K562 (cell line): ENCODE results near the gene SLC26A1. TPM values are rescaled to one million over a fixed set of nuclear protein-coding genes. Genes with fewer than 3 reads are reported as not detected.

ENCODE experiments used
- AFF1 ChIP-seq, 2 experiments: fragments of 450-650 bp; IDR thresholded peaks; 2 replicates each; pipeline ENCODE4 v1.6.1; 2018; ENCODE audit warnings: mild to moderate bottlenecking in 2 of 2, low read depth in 1 of 2; ENCODE audit not compliant: partially characterized antibody in 2 of 2
- FOSL1 ChIP-seq: fragments of 200-800 bp; sonication (Bioruptor generic); conservative IDR thresholded peaks from 2 replicates; pipeline ENCODE4 v1.6.1; 2016; ENCODE audit warnings: missing genetic modification characterization, missing compliant biosample characterization
- IRF2 ChIP-seq: sonication (generic); formaldehyde crosslinking; IDR thresholded peaks from 2 replicates; pipeline ENCODE4 v1.8.1; 2022; ENCODE audit warnings: mild to moderate bottlenecking, missing genetic modification reagents
- IRF9 ChIP-seq: fragments of 450-650 bp; IDR thresholded peaks from 2 replicates; pipeline ENCODE4 v1.6.1; 2016; ENCODE audit warnings: missing biosample characterization, missing genetic modification characterization
- TEAD4 ChIP-seq, 2 experiments: sonication (generic) in 1 of 2; formaldehyde crosslinking in 1 of 2; IDR thresholded peaks; 2 replicates each; pipeline versions ENCODE4 v1.6.1 to v1.8.0; 2012 to 2022; ENCODE audit warnings: borderline replicate concordance in 1 of 2, inconsistent platforms in 1 of 2, low read length in 1 of 2, mild to moderate bottlenecking in 1 of 2, missing genetic modification reagents in 1 of 2
- ZBTB1 ChIP-seq: sonication (generic); formaldehyde crosslinking; IDR thresholded peaks from 2 replicates; pipeline ENCODE4 v1.8.1; 2023; ENCODE audit warnings: missing genetic modification reagents, low read depth, mild to moderate bottlenecking, borderline replicate concordance
- ZNF239 ChIP-seq: fragments of 250-450 bp; sonication (Bioruptor Pico); IDR thresholded peaks from 2 replicates; pipeline ENCODE4 v1.4.0; 2020; ENCODE audit warnings: mild to moderate bottlenecking
- polyA plus RNA-seq, 8 experiments: library from polyadenylated mRNA; depleted of rRNA in 4 of 8; stranded (reverse) in 5 of 8; unstranded in 3 of 8; fragments of >200 nt; fragmentation: Nextera tagmentation in 2 of 8; fragmentation: Illumina TruSeq in 1 of 8; extraction: Ambion mirVana in 2 of 8; extraction: Trizol in 1 of 8; gene quantifications; 2 replicates each; pipeline versions ENCODE4 v1.2.1 to v1.2.3, GENCODE V29; 2011 to 2014; ENCODE audit warnings: inconsistent platforms in 1 of 8, missing spikeins in 1 of 8
- total RNA-seq, 7 experiments: library from RNA; depleted of rRNA in 6 of 7; stranded (reverse); fragments of >200 nt in 6 of 7; fragmentation: Illumina TruSeq in 2 of 7; extraction: Trizol in 2 of 7; gene quantifications; 2 replicates each; pipeline versions ENCODE4 v1.2.1 to v1.2.3, GENCODE V29; 2011 to 2021; ENCODE audit warnings: low replicate concordance in 1 of 7
- TF ChIP-seq, protein P1 (sequence below): fragments of 450-650 bp; IDR thresholded peaks from 2 replicates; pipeline ENCODE4 v1.6.1; 2017; ENCODE audit warnings: antibody characterized with exemption, mild to moderate bottlenecking
- TF ChIP-seq, protein P2 (sequence below): fragments of 250-450 bp; sonication (Bioruptor Pico); IDR thresholded peaks from 2 replicates; pipeline ENCODE4 v1.5.0; 2021
- TF ChIP-seq, protein P3 (sequence below): fragments of 200-800 bp; sonication (Bioruptor generic); IDR thresholded peaks from 2 replicates; pipeline ENCODE4 v1.6.1; 2017; ENCODE audit warnings: missing genetic modification characterization, missing compliant biosample characterization

Gene SLC26A1
- total and polyA plus RNA-seq, 9 of the 15 experiments (the other 6 are each of a cell fraction or from before 2014, with no cell fraction given) = 0.11 to 4.2 (median 0.95) TPM

DNA sequence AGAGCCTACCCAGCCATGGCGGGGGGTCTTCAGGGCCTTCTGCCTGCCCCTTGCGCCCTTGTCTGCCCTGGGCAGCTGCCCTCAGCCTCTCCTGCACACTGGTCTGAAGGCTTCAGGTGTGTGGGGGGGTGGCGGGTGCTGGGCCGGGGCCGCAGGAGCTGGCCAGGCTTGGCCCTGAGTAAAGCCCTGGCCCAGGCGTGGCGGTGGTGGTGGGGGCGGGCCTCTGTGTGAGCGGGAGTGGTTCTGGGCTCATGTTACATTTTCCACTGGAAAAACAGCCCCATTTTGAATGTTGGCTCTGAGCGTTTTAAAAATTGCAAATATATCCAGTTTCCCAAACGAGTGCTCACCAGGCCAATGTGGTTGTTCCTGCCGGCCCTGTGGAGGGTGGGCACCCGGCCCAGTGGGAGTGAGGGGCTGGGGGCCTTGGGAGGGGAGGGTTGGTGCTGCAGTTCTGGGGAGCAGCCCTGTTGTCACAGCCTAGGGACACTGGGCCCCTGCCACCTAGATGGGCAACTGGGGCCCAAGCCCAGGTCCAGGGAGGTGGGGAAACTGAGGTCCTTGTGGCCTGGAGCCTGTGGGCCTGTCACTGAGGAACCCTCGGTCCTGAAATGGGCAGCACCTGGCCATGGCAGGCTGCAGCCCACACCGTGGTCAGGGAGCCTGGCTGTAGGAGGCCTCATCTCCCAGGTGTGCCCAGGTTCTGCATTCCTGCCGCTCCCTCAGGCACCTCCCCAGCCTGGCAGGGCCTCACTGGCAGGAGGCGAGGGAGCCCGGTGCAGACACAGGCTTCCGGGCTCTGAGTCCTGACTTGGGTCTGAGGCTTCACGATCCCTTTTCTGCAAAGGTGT is 46.5 kb upstream of the SLC26A1 start (continued):
- TF ChIP-seq AFF1 (IDR thresholded peaks at IDR 0.05; ENCODE audit: low read depth in 1 of 2, partially characterized antibody in 2 of 2) (no peak), FOSL1 (tag) (no peak), ZBTB1 (CRISPR knock-in tag) (0 out of 2 replicates have a peak, but pooled peaks have one; percentile 15), IRF9 (tag) (no peak), TEAD4 (IDR thresholded peaks at IDR 0.05; ENCODE audit: low read length) (no peak), TEAD4 (CRISPR knock-in tag; IDR thresholded peaks at IDR 0.05; ENCODE audit: borderline replicate concordance) (no peak), ZNF239 (CRISPR knock-in tag) (no peak), IRF2 (CRISPR knock-in tag) (no peak)
- TF ChIP-seq, protein P1, sequence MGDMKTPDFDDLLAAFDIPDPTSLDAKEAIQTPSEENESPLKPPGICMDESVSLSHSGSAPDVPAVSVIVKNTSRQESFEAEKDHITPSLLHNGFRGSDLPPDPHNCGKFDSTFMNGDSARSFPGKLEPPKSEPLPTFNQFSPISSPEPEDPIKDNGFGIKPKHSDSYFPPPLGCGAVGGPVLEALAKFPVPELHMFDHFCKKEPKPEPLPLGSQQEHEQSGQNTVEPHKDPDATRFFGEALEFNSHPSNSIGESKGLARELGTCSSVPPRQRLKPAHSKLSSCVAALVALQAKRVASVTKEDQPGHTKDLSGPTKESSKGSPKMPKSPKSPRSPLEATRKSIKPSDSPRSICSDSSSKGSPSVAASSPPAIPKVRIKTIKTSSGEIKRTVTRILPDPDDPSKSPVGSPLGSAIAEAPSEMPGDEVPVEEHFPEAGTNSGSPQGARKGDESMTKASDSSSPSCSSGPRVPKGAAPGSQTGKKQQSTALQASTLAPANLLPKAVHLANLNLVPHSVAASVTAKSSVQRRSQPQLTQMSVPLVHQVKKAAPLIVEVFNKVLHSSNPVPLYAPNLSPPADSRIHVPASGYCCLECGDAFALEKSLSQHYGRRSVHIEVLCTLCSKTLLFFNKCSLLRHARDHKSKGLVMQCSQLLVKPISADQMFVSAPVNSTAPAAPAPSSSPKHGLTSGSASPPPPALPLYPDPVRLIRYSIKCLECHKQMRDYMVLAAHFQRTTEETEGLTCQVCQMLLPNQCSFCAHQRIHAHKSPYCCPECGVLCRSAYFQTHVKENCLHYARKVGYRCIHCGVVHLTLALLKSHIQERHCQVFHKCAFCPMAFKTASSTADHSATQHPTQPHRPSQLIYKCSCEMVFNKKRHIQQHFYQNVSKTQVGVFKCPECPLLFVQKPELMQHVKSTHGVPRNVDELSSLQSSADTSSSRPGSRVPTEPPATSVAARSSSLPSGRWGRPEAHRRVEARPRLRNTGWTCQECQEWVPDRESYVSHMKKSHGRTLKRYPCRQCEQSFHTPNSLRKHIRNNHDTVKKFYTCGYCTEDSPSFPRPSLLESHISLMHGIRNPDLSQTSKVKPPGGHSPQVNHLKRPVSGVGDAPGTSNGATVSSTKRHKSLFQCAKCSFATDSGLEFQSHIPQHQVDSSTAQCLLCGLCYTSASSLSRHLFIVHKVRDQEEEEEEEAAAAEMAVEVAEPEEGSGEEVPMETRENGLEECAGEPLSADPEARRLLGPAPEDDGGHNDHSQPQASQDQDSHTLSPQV = peak; percentile 82
- TF ChIP-seq, protein P2, sequence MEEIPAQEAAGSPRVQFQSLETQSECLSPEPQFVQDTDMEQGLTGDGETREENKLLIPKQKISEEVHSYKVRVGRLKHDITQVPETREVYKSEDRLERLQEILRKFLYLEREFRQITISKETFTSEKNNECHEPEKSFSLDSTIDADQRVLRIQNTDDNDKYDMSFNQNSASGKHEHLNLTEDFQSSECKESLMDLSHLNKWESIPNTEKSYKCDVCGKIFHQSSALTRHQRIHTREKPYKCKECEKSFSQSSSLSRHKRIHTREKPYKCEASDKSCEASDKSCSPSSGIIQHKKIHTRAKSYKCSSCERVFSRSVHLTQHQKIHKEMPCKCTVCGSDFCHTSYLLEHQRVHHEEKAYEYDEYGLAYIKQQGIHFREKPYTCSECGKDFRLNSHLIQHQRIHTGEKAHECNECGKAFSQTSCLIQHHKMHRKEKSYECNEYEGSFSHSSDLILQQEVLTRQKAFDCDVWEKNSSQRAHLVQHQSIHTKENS (CRISPR knock-in tag) = no peak
- TF ChIP-seq, protein P3, sequence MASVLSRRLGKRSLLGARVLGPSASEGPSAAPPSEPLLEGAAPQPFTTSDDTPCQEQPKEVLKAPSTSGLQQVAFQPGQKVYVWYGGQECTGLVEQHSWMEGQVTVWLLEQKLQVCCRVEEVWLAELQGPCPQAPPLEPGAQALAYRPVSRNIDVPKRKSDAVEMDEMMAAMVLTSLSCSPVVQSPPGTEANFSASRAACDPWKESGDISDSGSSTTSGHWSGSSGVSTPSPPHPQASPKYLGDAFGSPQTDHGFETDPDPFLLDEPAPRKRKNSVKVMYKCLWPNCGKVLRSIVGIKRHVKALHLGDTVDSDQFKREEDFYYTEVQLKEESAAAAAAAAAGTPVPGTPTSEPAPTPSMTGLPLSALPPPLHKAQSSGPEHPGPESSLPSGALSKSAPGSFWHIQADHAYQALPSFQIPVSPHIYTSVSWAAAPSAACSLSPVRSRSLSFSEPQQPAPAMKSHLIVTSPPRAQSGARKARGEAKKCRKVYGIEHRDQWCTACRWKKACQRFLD = peak; percentile 65
